ENCODE results near the gene SCN3A.

DNA sequence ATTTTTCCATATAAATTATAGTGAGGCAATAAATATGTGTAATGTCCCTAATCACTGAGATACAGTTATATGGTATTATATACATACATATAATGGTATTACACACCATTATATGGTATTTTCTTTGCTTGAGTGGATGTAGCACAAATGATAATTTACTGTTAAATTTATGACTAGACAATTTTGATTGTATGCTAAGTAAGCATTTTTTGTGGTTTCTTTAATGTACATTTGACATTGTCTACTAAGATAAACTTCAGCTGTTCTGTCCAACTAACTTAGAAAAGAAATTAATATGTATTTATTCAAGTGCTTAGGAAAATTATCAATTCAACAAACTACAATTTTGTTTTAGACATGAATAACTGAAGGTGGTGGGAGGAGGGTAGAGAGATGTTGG is 122.6 kb downstream of the SCN3A start:
- TF ChIP-seq, protein P1, sequence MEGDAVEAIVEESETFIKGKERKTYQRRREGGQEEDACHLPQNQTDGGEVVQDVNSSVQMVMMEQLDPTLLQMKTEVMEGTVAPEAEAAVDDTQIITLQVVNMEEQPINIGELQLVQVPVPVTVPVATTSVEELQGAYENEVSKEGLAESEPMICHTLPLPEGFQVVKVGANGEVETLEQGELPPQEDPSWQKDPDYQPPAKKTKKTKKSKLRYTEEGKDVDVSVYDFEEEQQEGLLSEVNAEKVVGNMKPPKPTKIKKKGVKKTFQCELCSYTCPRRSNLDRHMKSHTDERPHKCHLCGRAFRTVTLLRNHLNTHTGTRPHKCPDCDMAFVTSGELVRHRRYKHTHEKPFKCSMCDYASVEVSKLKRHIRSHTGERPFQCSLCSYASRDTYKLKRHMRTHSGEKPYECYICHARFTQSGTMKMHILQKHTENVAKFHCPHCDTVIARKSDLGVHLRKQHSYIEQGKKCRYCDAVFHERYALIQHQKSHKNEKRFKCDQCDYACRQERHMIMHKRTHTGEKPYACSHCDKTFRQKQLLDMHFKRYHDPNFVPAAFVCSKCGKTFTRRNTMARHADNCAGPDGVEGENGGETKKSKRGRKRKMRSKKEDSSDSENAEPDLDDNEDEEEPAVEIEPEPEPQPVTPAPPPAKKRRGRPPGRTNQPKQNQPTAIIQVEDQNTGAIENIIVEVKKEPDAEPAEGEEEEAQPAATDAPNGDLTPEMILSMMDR (IDR thresholded peaks at IDR 0.05): no peak
- TF ChIP-seq EZH2 (IDR thresholded peaks at IDR 0.05; ENCODE audit: borderline replicate concordance, insufficient read depth, low read depth, low read length, poor library complexity, severe bottlenecking): no peak
